NCI-H446 treated with DMSO at 0.1 percent for 48 hours (cell line): ENCODE measurements around the gene TVP23B.
"Not testable (repeated sequence)": the region's sequence is repeated elsewhere in the genome, so short reads cannot be mapped to it uniquely, and the experiment has no call there.

Source experiments
- DNase-seq: peaks from one replicate; lab custom pipeline; 2025; lab: John Stamatoyannopoulos, UW

TVP23B gene

DNA sequence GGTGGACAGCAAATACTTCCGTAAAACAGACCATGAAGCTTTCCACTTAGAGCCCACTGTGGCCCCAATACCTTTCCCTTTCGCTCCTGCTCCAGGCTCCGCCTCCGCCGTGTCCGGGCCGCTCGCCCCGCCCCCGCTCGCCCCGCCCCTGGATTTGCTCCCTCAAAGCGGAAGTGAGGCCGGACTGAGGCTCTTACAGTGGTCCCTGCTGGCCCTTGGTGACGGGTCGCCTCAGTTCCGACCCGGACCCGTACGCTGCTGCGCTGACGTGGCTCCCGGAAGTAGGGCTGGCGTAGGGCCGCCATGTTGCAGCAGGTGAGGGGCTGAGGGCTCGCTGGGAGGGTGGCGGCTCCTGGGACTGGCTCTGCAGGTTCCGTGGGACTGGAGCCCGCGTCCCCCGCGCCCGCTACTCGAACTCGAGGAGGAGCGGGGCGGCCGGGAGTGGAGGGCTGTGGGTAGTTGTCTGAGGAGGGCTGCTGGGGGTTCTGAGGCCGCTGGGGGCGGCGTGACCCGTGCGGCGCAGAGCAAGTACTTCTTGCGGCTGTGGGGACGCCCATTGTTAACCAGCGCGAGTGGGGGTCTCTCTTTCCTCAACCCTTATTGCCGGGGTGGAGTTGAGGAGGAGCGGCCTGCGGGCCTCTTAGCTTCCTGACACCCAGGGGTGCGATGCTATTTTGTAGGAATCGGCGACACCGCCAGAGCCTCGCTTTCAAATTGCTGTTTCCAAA lies at the start of gene TVP23B:
Gene TVP23B (plus strand): TSS at position 193 of the 728 bp plus-strand sequence. CDS start 111 bp downstream, at position 304.
- DNase-seq = peak; percentile 87

DNA sequence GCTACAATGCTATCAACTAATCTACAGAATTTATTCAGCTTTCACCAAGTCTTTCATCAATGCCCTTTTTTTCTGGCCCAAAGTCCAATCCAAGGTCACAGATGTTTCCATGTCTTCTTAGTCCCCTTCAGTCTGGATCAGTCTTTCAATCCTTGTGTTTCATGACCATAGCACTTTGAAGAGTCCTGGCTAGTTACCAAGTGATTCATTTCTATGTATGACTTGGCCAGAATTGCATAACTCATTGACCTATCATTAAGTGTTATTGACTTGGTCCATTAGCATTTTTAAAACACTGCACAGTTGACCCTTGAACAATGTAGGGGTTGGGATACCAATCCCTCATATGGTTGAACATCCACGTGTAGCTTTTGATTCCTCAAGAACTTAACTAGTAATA lies 48.5 kb upstream of the TVP23B start:
- not testable (repeated sequence) for DNase-seq

DNA sequence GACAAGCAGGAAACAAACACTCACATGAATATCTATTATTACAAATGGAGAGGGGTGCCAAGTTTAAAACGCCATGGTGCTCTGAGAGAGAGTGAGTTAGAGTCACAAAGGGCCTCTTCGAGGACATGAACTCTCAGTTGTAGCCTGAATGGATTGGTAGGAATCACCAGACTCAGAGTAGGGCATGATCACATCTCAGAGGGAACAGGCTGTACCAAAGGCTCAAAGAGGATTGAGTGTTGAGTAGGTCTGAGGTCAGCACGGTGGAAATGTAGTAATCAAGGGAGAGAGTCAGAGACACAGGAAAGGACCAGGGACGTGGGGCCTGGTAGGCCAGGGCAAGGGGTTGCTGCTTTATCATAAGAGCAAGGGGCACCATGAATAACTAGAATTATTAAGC lies 47.6 kb upstream of the TVP23B start:
- not testable (repeated sequence) for DNase-seq

DNA sequence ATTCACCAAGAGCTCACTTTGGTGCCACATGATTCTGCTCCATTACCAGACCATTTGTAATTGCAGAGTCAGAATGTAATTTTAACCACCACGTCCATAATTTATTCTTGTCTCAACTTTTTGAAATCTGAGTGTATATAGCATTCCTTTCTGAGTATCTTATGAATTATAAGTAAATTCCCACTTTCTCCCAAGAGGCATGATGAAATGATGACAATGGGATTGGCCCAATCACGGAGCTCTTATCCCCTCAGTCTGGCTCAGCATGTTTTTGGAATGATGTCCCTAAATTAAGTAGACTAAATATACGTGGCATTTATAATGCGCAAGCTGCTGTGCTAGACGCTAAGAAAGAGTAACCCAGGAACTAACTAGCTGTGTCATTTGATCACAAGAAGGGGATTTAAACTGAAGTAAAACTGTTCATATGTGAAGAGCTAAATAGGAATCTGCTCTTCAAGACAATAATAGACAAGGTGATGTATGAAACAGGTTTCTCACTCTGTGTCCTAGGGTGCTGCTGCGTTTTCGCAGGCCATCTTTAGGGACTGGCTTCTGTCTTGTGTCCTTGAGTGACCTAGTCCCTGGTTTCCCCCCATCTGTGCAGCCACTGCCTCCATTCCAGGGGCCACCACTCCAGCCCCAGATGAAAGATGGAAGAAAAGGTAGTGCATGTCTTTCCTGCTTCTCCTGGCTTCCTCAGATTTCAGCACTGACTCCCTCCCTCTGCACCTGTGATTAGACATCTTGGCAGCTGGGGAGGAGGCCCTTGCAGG lies 41.2 kb upstream of the TVP23B start:
- DNase-seq = not testable (repeated sequence)

DNA sequence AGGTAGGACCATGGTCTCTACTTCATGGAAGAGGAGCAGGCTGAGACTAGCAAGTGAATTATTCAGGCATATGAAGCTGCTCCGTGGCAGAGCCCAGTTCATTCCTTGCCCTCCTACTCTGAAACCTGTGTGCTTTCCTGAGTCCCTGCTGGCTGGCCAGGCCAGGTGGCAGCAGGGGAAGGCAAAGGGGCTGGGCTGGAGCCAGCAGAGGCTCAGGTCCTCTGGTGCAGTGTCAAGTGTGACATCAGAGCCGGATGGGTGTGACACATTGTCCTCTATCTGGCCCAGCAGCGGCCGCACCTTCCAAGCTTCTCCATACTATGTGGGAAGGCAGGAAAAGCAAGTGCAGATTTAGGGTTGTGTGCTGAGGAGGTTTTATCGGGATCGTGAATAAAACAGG lies 39.8 kb upstream of the TVP23B start:
- not testable (repeated sequence) for DNase-seq

DNA sequence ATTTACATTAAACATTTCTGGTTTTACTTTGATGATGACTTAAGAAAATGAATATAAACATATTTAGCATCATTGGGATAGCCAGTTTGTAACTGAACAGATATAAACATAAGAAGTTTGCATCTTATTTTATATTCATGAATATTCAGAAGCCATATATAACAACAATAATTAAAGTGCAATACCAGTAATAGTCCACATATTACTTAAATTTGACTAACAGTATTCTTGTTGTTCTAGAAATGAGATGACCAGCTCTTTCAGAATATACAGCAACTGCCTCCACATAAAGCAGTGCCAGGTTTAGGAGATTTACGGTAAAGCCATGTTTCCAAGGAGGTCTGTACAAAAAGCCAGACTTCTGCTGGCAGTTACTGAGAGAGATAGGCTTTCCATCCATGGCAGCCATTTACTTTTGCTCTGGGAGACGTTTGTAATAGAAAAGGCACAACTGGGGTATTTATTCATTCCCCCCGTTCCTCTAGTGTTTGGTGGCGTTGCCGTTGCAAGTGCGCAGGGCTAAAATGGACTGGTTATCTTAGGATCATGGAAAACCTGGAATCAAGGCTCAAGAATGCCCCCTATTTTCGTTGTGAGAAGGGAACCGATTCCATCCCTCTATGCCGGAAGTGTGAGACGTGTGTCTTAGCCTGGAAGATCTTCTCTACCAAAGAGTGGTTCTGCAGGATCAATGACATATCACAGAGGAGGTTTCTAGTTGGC lies 37.1 kb upstream of the TVP23B start, which contains the start of gene FBXW10:
Gene FBXW10 (plus strand): TSS at position 356 of the 723 bp plus-strand sequence. CDS start 191 bp downstream, at position 547.
- not testable (repeated sequence) for DNase-seq

DNA sequence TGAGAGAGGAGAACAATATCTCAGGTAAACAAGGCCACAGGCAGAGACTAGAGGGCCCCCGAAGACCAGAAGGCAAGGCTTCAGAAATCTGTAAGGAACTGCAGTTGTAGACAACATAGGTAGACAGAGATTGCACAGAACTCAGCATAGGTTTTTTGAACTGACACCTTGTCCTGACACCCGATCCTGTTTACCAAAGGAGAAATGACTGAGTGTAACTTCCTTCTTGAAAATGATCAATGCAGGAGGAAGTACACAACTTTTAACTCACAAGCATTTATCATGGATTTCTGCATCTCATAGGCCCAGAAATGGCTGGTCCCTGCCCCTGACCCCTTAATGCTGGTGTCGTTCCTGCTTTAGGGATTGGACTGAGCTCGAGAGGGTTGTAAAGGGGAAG lies 36.3 kb upstream of the TVP23B start:
- DNase-seq = not testable (repeated sequence)

DNA sequence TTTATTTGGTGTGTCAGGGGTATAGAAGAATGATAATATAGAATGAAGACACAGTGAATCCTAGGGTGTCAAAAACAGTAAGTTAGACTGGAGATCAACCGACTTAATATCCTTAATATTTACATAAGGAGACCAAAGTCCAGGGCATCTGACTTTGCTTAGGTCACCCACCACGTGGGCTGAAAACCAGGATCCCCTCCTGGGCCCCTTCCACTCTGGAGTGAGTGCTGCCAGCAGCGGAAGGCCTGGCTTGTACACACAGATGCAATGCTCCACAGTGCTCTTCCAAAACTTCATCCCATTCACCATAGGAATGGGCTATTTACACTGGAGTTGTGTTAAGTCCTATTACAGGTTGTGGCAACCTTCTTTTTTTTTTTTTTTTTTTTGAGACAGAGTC lies 34.4 kb upstream of the TVP23B start:
- not testable (repeated sequence) for DNase-seq

DNA sequence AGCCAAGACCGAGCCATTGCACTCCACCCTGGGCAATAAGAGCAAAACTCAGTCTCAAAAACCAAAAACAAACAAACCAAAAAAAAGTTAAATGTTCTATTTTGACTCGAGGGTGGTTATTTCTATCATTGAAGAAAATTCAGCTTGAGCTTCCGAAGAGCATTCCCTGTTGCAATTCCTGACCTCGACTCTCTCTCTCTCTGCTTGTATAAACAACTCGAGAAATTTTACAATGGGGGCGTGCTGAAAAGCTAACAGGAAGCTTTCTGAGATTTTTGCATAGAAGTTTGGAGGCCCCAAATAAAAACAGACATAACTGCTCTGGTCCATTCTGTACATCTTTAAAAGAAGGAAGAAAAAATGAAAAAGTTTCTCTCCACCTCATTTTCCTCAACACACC lies 33.5 kb upstream of the TVP23B start:
- not testable (repeated sequence) for DNase-seq

DNA sequence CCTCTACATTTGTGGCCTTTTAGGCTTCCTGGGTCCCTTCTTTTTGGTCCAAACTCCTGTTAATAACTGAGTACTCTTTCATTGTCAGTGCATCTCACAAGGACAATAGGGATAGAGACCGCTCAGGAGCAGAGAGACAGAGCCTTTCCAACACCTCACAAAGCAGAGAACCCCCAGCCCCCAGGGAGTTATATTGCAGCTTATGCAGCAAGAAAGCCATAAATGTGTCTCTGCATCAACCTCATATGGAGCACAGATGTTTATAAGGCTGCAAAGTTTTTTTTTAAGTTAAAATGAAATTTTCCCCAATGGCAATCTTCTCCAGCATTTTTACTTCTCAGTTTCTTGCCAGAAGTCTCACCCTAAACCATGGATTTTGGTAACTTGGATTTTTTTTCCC lies 30.7 kb upstream of the TVP23B start:
- DNase-seq = not testable (repeated sequence)

DNA sequence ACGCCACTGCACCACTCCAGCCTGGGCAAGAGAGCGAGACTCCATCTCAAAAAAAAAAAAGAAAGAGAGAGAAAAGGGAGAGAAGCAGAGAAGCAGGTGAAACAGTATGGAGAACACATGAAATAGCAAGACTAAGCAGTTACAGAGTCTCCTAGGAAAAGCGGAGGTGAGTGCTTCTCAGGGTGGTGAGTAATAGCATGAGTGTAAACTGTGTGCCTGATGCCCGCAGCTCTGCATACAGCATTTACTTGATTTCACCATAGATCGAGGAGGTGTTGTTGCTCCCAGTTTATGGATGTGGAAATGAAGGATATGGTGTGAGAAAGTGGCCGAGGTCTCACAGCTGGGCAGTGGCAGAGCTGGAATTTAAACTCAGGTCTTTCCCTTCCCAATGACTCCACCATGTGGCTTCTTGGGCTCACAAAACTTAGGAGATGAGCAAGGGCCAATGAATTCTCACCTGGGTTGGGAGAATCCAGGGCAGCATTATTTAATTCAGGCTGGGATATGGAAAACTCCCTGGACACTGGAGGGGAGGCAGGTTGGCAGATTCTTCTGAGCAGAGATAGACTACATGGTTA lies 27.1 kb upstream of the TVP23B start:
- not testable (repeated sequence) for DNase-seq

DNA sequence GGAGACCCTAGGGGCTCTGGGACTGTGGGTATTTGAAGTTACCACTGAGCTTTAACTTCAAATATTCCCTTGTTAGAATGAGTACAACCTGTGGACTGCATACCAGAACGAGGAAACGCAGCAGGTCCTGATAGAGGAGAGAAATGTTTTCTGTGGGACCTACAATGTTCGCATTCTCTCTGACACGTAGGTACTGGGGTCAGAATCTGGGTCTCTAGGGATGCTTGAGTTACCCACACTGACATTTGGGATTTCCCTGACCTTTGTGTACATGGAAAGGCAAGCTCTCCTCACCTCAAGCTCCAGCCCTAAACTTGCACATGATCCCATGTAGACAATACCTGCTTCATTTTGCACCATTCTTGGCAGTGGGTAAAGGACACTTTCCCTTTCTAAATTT lies 25.0 kb upstream of the TVP23B start:
- DNase-seq = not testable (repeated sequence)

DNA sequence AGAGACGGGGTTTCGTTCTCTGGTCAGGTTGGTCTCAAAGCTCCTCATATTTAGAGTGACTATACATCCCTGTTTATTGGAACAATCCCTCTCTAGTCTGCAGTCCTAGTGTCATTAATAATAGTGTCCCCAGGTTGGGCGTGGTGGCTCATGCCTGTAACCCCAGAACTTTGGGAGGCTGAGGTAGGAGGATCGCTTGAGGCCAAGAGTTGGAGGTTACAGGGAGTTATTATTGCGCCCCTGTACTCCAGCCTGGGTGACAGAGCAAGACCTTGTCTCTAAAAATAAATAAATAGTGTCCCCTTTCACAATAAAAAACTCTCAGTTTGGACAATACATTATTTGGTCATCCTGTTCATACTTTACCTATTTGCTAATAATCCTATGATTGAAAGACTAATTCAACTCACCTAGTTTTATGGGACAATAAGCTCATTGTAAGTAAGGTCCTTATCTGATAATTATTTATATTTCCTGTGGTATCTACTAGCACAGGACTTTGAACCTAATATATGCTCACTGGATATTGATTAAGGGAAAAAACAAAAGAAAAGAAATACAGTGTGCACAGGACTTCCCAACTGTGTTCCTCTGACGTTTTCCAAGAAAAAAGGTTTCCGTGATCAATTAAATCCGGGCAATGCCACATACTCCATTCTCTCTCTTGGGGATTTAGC lies 23.5 kb upstream of the TVP23B start:
- not testable (repeated sequence) for DNase-seq

DNA sequence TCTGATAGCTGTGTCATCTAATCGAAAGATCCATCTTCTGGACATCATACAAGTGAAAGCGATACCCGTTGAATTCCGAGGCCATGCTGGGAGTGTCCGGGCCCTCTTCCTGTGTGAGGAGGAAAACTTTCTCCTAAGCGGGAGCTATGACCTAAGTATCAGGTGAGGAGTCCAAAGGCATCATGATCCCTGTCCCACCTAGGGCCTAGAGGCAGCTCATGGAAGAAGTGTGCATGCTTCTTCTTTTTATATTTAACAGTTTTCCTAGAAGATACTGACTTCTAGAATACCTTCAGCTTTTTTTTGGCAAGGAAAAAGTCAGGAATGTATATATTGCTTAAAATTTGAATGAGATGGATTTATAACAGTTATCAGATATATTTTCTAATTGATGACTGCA lies 22.6 kb upstream of the TVP23B start:
- not testable (repeated sequence) for DNase-seq

DNA sequence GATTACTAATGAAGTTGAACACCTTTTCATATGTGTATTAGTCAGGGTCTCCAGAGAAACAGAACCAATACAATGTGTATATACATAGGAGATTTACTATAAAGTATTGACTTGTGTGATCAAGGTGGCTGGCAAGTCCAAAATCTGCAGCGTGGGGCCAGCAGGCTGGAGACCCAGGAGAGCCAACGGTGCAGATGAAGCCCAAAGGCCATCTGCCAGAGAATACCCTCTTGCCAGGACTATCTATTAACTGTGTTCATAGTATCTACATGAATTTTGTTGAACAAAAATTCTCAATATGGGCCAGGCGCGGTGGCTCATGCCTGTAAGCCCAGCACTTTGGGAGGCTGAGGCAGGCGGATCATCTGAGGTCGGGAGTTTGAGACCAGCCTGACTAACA lies 20.8 kb upstream of the TVP23B start:
- DNase-seq = not testable (repeated sequence)

DNA sequence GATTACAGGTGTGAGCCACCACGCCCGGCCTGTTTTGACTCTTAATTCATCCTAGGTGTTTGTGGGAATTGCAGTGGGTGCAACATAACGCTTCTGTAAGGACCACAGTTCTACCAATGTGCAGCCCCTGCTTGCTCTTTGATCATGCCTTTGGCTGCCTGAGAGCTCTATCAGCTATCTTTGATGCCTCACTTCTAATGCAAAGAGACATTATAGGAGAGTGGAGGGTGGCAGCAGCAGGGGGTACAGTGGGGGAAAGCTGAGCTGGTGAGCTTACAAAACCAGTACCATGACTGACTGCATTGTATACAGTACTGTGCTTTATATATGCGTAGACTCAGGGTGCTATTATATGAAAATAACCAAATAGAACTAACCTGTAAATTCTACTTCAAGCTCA lies 10.4 kb upstream of the TVP23B start:
- not testable (repeated sequence) for DNase-seq

DNA sequence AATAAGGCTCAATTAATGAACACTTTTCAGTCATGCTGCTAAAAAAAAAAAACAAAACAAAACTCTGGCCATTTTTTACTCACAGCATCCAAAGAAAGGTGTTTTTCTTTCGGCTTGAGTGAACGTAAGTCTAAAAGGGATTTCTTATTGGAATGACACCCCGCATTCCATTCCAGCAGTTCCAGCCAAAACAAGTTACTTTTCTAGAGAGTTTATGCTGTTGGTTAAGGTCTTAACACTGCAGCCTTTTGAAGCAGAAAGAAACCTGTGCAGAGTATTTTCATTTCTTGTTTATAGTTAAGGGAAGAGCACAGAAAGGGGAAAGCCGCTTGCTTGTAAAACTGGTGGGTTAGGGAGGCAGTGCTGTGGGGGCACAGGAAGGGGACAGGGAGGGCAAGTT lies 9.9 kb upstream of the TVP23B start:
- DNase-seq = not testable (repeated sequence)

DNA sequence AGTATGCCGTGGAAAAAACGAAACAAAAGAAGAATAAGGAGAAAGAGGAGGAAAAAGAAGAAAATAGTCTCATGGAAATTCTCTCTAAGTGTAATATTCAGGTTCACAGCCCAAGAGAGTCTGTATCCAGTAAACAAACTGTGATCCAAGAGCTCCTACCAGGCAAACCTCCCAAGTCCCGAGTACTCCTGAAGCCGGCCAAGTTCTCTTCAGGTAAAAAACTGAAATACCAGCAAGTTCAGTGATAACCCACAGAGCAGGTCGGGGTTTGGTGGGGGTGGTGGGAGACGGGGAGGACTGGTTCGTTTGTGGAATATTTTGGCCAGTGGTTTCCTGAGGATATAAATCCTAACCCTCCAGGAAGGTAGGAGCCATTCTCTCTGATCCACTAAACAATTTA lies 8.5 kb upstream of the TVP23B start:
- no peak for DNase-seq

DNA sequence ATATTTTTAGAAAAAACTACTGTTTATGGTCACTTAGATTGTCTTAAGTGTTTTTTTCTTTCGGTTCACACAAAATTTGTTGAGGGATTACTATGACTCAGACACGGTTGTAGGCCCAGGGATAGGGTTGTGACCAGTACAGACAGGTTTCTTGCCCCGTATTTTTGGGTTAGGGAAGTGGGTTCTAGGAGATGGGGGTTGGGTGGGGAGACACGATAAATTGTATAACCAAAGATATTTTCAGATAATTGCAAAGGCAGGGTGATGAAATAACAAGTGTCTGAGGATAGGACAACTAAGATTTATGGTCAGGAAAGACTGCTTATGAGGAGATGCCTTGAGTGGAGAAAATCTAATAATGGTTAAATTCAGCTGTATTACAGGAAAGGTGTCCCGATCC lies 822 bp downstream of the TVP23B start:
- DNase-seq = not testable (repeated sequence)

DNA sequence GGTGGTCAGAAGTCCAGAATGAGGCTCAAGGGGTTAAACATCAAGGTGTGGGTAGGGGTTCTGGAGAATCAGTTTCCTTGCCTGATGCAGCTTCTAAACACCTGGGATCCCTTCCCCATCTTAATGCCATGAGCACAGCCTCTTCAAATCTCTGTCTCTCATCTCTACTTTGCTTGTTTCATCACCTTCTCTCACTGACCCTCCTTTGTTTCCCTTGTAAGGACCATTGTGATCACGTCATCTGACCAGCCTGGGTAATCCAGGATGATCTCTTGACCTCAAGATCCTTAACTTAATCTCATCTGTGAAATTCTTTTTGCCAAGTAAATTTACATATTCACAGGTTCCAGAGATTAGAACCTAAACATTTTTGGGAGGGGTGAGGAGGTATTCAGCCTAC lies 5.0 kb downstream of the TVP23B start:
- DNase-seq = not testable (repeated sequence)

DNA sequence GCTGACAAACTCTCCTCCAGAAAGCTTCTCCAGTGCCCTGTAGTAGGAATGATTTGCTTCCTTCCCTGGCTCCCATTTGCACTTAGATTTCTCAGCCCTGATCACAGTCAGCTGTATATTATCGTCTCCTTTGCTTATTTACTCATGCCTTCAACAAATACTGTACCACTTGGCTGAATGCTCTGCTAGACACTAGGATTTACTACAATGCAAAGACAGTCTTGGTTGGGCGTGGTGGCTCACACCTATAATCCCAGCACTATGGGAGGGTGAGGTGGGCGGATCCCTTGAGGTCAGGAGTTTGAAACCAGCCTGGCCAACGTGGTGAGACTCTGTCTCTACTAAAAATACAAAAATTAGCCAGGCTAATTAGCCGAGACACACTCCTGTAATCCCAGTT lies 5.9 kb downstream of the TVP23B start:
- DNase-seq = not testable (repeated sequence)
